HFFc6 (cell line): ENCODE measurements around the gene ZBTB8B. TPM values are rescaled to one million over a fixed set of nuclear protein-coding genes. Genes with fewer than 3 reads are reported as not detected.

Experiments
- DNase-seq: peaks from one replicate; pipeline ENCODE4 v3.0.0-alpha.2; 2018
- H3K27ac Mint-ChIP-seq: 2 replicates; pipeline ENCODE4 v1.8.0; 2020; ENCODE audit warnings: mild to moderate bottlenecking, mixed read lengths
- H3K27me3 Mint-ChIP-seq: 2 replicates; pipeline ENCODE4 v1.8.0; 2021; ENCODE audit warnings: mild to moderate bottlenecking, moderate library complexity, mixed read lengths; ENCODE audit not compliant: insufficient read depth
- H3K36me3 Mint-ChIP-seq: 2 replicates; pipeline ENCODE4 v1.8.0; 2021; ENCODE audit warnings: low read depth, mixed read lengths
- H3K4me1 Mint-ChIP-seq: 2 replicates; pipeline ENCODE4 v1.8.0; 2020; ENCODE audit warnings: low read depth, mixed read lengths
- H3K4me3 Mint-ChIP-seq: 2 replicates; pipeline ENCODE4 v1.8.0; 2020; ENCODE audit warnings: mild to moderate bottlenecking, moderate library complexity, mixed read lengths
- H3K9me3 Mint-ChIP-seq: 2 replicates; pipeline ENCODE4 v1.8.0; 2020; ENCODE audit warnings: mild to moderate bottlenecking, mixed read lengths
- long read RNA-seq: library from polyadenylated mRNA; unstranded; transcript quantifications from one replicate; pipeline ENCODE4 v2.0.0, GENCODE V29; 2019
- total RNA-seq, 6 experiments: library from RNA; stranded (reverse); fragmentation: NEBNext Ultra II Directional; extraction: Animal tissue kit (Norgen Biotek cat#: 25700); gene quantifications; 2 replicates in 1 of 6; 3 replicates in 5 of 6; pipeline ENCODE4 v1.2.3, GENCODE V29; 2021
- TF ChIP-seq, protein P1 (sequence below): fragments of 200-600 bp; sonication (generic); IDR thresholded peaks from 2 replicates; pipeline ENCODE4 v1.5.0; 2021; ENCODE audit warnings: antibody characterized with exemption, mild to moderate bottlenecking

ZBTB8B gene
- total RNA-seq, result not detected
- long read RNA-seq, result 0 reads

DNA sequence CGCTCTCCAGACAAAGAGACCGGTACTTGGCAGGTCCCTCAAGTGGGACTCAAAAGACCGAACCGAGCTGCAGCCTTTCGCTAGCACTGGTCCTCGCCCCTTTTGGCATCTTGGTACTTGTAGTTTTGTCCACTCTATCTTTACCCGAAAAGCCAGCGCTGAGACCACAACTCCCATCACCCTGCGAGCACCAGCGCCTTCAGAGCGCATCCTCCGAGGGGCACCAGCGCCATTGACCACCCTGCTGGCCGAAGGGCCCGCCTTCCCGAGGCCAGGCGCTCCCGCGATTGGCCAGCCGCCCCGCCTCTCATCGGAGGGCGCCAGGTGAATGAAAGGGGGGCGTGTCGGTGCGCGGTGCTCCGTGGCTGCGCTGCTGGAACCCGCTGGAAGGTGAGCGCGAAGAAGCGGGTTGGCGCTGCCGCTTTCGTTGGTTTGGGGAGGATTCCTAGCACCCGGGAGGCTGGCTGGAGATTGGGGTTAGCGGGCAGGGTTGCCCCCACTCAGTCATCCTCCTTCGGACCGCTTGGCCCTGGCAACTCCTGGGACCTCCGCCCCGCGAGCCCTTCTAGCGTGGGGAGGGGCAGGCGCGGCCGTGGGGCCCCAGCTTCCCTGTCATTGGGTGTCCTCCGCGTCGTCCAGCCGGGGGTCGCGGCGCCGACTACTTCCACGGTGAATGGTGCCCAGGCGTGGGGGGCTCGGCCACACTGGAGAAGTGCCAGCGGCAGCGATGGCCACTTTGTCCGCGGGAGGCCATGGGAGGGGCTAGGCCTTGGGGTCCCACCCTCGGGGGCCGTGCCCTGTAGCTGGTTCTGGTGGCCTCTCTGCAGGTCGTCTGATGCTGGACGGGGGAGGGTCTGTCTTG is at the start of gene ZBTB8B:
Gene ZBTB8B, plus strand, starts transcription at position 357 of the 862 bp plus-strand sequence. CDS start 5,553 bp downstream, outside the sequence.
- no peaks in the 10 kb centered on the region; the same call in 1 of the 2 replicates for H3K36me3 Mint-ChIP-seq
- H3K27ac Mint-ChIP-seq, result no peak within 1 kb of the TSS
- TF ChIP-seq, protein P1, sequence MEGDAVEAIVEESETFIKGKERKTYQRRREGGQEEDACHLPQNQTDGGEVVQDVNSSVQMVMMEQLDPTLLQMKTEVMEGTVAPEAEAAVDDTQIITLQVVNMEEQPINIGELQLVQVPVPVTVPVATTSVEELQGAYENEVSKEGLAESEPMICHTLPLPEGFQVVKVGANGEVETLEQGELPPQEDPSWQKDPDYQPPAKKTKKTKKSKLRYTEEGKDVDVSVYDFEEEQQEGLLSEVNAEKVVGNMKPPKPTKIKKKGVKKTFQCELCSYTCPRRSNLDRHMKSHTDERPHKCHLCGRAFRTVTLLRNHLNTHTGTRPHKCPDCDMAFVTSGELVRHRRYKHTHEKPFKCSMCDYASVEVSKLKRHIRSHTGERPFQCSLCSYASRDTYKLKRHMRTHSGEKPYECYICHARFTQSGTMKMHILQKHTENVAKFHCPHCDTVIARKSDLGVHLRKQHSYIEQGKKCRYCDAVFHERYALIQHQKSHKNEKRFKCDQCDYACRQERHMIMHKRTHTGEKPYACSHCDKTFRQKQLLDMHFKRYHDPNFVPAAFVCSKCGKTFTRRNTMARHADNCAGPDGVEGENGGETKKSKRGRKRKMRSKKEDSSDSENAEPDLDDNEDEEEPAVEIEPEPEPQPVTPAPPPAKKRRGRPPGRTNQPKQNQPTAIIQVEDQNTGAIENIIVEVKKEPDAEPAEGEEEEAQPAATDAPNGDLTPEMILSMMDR, result 0 out of 2 replicates have a peak, but pooled peaks have one; percentile 12
- no peak for DNase-seq
- peaks cover 39% of the 10 kb centered on the region for H3K27me3 Mint-ChIP-seq
- H3K4me1 Mint-ChIP-seq, result peaks cover 14% of the 10 kb centered on the region
- H3K4me3 Mint-ChIP-seq, result peak within 1 kb of the TSS; percentile 74
- no peaks in the 10 kb centered on the region for H3K9me3 Mint-ChIP-seq

DNA sequence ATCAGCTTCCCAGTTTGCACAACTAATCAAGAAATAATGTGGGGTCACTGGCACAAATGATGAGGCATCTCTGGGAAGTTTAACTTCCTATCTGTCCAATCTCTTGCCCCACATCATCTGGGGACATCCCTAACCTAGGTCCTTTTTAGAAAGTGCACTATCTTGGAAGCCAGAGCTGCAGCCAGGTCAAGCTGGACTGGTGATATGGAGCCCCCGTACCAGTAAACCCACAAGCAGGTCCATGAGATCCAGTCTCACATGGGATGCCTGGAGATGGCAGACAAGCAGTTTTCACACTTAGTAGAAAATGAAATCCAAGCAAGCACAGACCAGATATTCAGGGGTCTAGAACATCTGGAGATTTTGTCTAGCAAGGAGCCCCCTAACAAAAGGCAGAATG is 43.1 kb upstream of the ZBTB8B start:
- TF ChIP-seq, protein P1, result no peak
- no peak overlapping the region for H3K4me3 Mint-ChIP-seq
- peaks cover 46% of the 10 kb centered on the region for H3K27me3 Mint-ChIP-seq
- DNase-seq, result no peak
- no peak overlapping the region for H3K27ac Mint-ChIP-seq
- H3K4me1 Mint-ChIP-seq, result peaks cover 5% of the 10 kb centered on the region; the same call in 1 of the 2 replicates
- peaks cover 15% of the 10 kb centered on the region for H3K9me3 Mint-ChIP-seq
- H3K36me3 Mint-ChIP-seq, result peaks cover 10% of the 10 kb centered on the region; the same call in 1 of the 2 replicates

DNA sequence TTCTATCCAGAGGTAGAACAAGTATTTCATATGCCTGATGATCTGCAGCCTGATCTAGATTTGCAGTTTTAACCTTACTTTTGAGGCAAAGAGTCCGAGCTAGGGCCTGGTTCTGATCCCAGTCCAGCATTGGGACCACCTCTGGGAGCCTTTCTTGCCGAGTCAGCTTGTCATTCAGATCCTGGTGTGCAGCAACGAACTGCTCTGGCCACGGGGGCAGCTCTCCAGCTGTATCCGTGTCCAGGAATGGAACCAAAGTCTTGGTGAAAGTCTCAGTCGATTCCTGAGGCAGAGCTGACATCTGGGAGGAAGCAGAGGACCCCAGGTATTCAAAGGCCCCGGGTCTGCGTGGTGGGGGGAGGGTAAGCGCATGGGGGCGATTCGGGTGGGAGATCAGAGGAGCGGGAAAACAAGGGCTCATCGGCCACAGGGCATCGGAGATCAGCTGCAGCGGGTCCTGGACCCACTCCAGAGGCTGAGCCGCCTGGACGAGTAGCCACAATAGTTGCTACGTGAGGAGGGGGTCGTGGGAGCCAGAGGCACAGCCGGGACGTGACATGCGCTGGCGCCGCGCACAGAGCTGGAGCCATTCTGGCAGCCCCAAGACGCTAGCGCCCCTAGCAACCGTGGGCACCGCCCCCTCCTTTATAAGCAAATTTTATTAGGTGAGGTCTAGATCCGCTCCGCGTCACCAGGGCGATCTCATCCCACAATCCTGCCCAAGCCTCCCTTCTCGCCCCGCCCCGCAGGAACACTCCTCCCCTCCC is 38.2 kb upstream of the ZBTB8B start:
- TF ChIP-seq, protein P1, result no peak
- Mint-ChIP-seq H3K27me3 (peaks cover 70% of the 10 kb centered on the region), H3K36me3 (no peaks in the 10 kb centered on the region), H3K9me3 (no peaks in the 10 kb centered on the region), H3K27ac (no peak overlapping the region), H3K4me3 (peak overlapping the region; percentile 34; the same call in 1 of the 2 replicates), H3K4me1 (peaks cover 5% of the 10 kb centered on the region; the same call in 1 of the 2 replicates)
- DNase-seq, result no peak

DNA sequence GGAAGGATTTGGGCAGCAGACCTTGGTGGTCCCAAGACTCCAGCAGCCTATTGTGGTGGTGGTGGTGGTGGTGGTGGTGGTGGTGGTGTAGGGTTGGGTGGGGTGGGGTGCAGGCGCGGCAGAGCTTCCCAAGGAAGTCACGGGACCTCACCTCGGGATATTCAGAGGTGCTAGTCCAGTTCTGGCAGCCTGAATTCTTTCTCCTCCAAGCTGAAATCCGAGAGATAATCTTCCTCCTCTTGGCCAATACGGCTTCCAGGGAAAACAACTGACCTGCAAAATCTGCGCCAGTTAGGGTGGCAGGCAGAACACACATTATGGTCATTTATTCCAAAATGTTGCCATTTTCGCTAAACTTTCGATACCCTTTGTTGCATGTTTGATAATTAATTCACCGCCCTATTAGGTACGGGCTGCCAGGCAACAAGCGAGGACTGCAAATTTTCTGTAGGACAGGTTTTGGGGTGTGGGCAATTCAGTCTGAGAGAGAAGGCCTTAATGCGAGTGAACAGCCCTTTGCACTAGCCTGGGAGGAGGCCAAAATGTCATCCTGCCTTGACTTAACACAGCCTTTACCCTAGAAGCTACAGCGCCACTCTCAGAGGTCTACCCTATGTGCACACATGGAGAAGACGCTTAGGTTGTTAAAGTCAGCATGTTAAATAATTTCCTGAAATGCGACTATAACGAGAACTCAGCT is 37.5 kb upstream of the ZBTB8B start:
- Mint-ChIP-seq H3K4me1 (peaks cover 5% of the 10 kb centered on the region; the same call in 1 of the 2 replicates), H3K9me3 (no peaks in the 10 kb centered on the region), H3K36me3 (no peaks in the 10 kb centered on the region), H3K4me3 (no peak overlapping the region), H3K27ac (no peak overlapping the region), H3K27me3 (peaks cover 69% of the 10 kb centered on the region)
- no peak for DNase-seq
- TF ChIP-seq, protein P1, result no peak
